ENCODE data around the gene PLD6. TPM values are rescaled to one million over a fixed set of nuclear protein-coding genes. Genes with fewer than 3 reads are reported as not detected.

Gene PLD6
- total and polyA plus RNA-seq, 10 of the 15 experiments (the other 5 are each of a cell fraction or from before 2014, with no cell fraction given) = 4.7 to 21.4 (median 12.0) TPM

GRCh38 chr17:17216236-17216635 lies 10.1 kb upstream of the PLD6 start:
- peaks cover 15 to 25% of the 10 kb centered on the region in 2 experiments for H3K36me3 ChIP-seq (ENCODE audit: control insufficient read depth in 2 of 2, insufficient read depth in 2 of 2, low read length in 1 of 2)
- no peaks in the 10 kb centered on the region for H4K20me1 ChIP-seq (ENCODE audit: control insufficient read depth, insufficient read depth)
- SMC1A ChIA-PET (ENCODE audit: uncharacterized antibody, unreplicated experiment) = no interaction called here
- no peaks in the 10 kb centered on the region for H3K27me3 ChIP-seq (replicated peaks in 1 of 2; ENCODE audit: control insufficient read depth in 2 of 2, insufficient read depth in 2 of 2, low read length in 1 of 2)
- H3K79me2 ChIP-seq (ENCODE audit: control insufficient read depth, insufficient read depth, low read length) = no peaks in the 10 kb centered on the region
- H3K4me3 ChIP-seq = no peak overlapping the region
- WGBS (ENCODE audit: insufficient coverage, insufficient replicate concordance, low lambda C conversion rate, missing lambda C conversion rate) = 98% methylated on average over 12 of the region's 17 CpGs
- POLR2A ChIA-PET = no interaction called here
- intact Hi-C loops (cut with micrococcal nuclease; ENCODE audit: unreplicated experiment) = no loop called here
- no peaks in the 10 kb centered on the region for H3K9me3 ChIP-seq (replicated peaks; ENCODE audit: control insufficient read depth, insufficient read depth, low read length)
- CTCF ChIA-PET = no interaction called here
- no peak for ATAC-seq
- no peak for TF ChIP-seq ZNF24 (IDR thresholded peaks at IDR 0.05)
- TF ChIP-seq FOS (IDR thresholded peaks at IDR 0.05; ENCODE audit: borderline replicate concordance, extremely low read depth, insufficient read length) = no peak
- no peak for TF ChIP-seq RAD21 (IDR thresholded peaks at IDR 0.05; ENCODE audit: insufficient read depth, low read depth, low read length)
- no peak for TF ChIP-seq MYC (IDR thresholded peaks at IDR 0.05; ENCODE audit: insufficient read depth, insufficient read length, insufficient replicate concordance, low read length, severe bottlenecking)
- TF ChIP-seq IKZF1 (conservative IDR thresholded peaks at IDR 0.05) = no peak
- TF ChIP-seq, protein P1, sequence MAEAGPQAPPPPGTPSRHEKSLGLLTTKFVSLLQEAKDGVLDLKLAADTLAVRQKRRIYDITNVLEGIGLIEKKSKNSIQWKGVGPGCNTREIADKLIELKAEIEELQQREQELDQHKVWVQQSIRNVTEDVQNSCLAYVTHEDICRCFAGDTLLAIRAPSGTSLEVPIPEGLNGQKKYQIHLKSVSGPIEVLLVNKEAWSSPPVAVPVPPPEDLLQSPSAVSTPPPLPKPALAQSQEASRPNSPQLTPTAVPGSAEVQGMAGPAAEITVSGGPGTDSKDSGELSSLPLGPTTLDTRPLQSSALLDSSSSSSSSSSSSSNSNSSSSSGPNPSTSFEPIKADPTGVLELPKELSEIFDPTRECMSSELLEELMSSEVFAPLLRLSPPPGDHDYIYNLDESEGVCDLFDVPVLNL (IDR thresholded peaks at IDR 0.05; ENCODE audit: low read depth, low read length) = no peak
- TF ChIP-seq SUZ12 (IDR thresholded peaks at IDR 0.05; ENCODE audit: unreplicated experiment) = no peak
- no peak for TF ChIP-seq POLR2AphosphoS5 (IDR thresholded peaks at IDR 0.05; ENCODE audit: low read length)
- in situ Hi-C loops (cut with MboI) = no loop called here
- RAD21 ChIA-PET (ENCODE audit: unreplicated experiment) = no interaction called here
- FAIRE-seq = no peak
- no TSS peak for BruUV-seq (replicated peaks)
- no peak overlapping the region for H3K4me2 ChIP-seq (ENCODE audit: control insufficient read depth, insufficient read depth)
- no peaks in the 10 kb centered on the region for H3K4me1 ChIP-seq (ENCODE audit: control insufficient read depth, insufficient read depth, low read length)
- no peak overlapping the region for H3K9ac ChIP-seq (ENCODE audit: control insufficient read depth, insufficient read depth, low read length)
- no peak for DNase-seq (ENCODE audit: low read depth, low spot score)
- no peak overlapping the region for H3K27ac ChIP-seq (ENCODE audit: control insufficient read depth, insufficient read depth)
- H2AFZ ChIP-seq (ENCODE audit: control insufficient read depth, low read depth, low read length) = no peak overlapping the region

Data from GM12878 (cell line).